HG03442 (cell line): ENCODE data around the gene ZEB1.
"Not testable (repeated sequence)": the region's sequence is repeated elsewhere in the genome, so short reads cannot be mapped to it uniquely, and the experiment has no call there.

Experiments
- ATAC-seq: cut with Tn5 transposase; IDR thresholded peaks from one replicate; pipeline ENCODE4 v1.9.1; 2021; ENCODE audit warnings: mild to moderate bottlenecking, moderate library complexity; ENCODE audit not compliant: unreplicated experiment

The ZEB1 gene

GRCh38 chr10:31419394-31420063 lies 100.5 kb downstream of the ZEB1 start:
- ATAC-seq, result no peak

- no peak for ATAC-seq
Measured at GRCh38 chr10:31421322-31421721, 102.3 kb downstream of the ZEB1 start.

- ATAC-seq, result no peak
Measured at GRCh38 chr10:31422634-31423033, 103.6 kb downstream of the ZEB1 start.

- no peak for ATAC-seq
Measured at GRCh38 chr10:31424473-31424872, 105.5 kb downstream of the ZEB1 start.

- no peak for ATAC-seq
Measured at GRCh38 chr10:31426401-31426800, 107.4 kb downstream of the ZEB1 start.

- ATAC-seq, result not testable (repeated sequence)
Measured at GRCh38 chr10:31427334-31427733, 108.3 kb downstream of the ZEB1 start.

GRCh38 chr10:31428499-31428898 lies 109.5 kb downstream of the ZEB1 start:
- ATAC-seq, result not testable (repeated sequence)

- no peak for ATAC-seq
Measured at GRCh38 chr10:31431021-31431420, 112.0 kb downstream of the ZEB1 start.

- no peak for ATAC-seq
Measured at GRCh38 chr10:31437959-31438358, 118.9 kb downstream of the ZEB1 start.

- ATAC-seq, result no peak
Measured at GRCh38 chr10:31451766-31452165, 132.8 kb downstream of the ZEB1 start.

- no peak for ATAC-seq
Measured at GRCh38 chr10:31456468-31456867, 137.5 kb downstream of the ZEB1 start.

- no peak for ATAC-seq
Measured at GRCh38 chr10:31457858-31458257, 138.8 kb downstream of the ZEB1 start.

GRCh38 chr10:31458974-31459373 lies 140.0 kb downstream of the ZEB1 start:
- ATAC-seq, result no peak

GRCh38 chr10:31460242-31460641 lies 141.2 kb downstream of the ZEB1 start:
- no peak for ATAC-seq

- ATAC-seq, result no peak
Measured at GRCh38 chr10:31464552-31464951, 145.5 kb downstream of the ZEB1 start.

GRCh38 chr10:31466313-31466712 lies 147.3 kb downstream of the ZEB1 start:
- ATAC-seq, result no peak

- ATAC-seq, result no peak
Measured at GRCh38 chr10:31467791-31468535, 148.9 kb downstream of the ZEB1 start.

GRCh38 chr10:31468536-31468859 lies 149.5 kb downstream of the ZEB1 start:
- no peak for ATAC-seq

GRCh38 chr10:31475519-31475918 lies 156.5 kb downstream of the ZEB1 start:
- ATAC-seq, result no peak

GRCh38 chr10:31476088-31476487 lies 157.1 kb downstream of the ZEB1 start:
- ATAC-seq, result no peak

GRCh38 chr10:31477584-31477983 lies 158.6 kb downstream of the ZEB1 start:
- ATAC-seq, result no peak

GRCh38 chr10:31479752-31480151 lies 160.7 kb downstream of the ZEB1 start:
- ATAC-seq, result no peak

- ATAC-seq, result no peak
Measured at GRCh38 chr10:31483546-31483945, 164.5 kb downstream of the ZEB1 start.
